LoVo (cell line): ENCODE results near the gene TMEM185A.
"Not testable (repeated sequence)": the region's sequence is repeated elsewhere in the genome, so short reads cannot be mapped to it uniquely, and the experiment has no call there.

Experiments
- DNase-seq: peaks from one replicate; pipeline ENCODE4 v3.0.0-alpha.2; 2016; ENCODE audit warnings: low spot score

Gene TMEM185A

DNA sequence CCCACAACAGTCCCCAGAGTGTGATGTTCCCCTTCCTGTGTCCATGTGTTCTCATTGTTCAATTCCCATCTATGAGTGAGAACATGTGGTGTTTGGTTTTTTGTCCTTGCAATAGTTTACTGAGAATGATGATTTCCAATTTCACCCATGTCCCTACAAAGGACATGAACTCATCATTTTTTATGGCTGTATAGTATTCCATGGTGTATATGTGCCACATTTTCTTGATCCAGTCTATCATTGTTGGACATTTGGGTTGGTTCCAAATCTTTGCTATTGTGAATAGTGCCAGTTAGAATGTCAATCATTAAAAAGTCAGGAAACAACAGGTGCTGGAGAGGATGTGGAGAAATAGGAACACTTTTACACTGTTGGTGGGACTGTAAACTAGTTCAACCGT lies 11.9 kb downstream of the TMEM185A start:
- not testable (repeated sequence) for DNase-seq

DNA sequence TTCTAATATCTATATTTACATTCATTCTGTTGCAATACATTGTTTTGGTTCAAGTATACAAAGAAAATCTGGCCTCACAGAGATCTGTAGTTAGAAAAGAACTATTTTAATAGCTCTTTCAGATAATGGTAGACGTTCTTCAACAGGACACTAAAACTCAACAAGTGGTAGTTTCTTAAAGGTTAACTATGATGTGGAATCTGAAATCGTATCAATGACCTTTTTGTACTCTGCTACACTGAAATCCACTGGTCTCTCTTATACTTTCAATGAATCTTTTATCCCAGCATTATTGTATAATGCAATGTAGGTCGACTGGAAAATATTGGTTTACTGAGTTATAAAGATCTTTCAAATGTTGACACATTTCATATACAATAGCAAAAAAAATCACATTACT lies 12.7 kb downstream of the TMEM185A start:
- no peak for DNase-seq

DNA sequence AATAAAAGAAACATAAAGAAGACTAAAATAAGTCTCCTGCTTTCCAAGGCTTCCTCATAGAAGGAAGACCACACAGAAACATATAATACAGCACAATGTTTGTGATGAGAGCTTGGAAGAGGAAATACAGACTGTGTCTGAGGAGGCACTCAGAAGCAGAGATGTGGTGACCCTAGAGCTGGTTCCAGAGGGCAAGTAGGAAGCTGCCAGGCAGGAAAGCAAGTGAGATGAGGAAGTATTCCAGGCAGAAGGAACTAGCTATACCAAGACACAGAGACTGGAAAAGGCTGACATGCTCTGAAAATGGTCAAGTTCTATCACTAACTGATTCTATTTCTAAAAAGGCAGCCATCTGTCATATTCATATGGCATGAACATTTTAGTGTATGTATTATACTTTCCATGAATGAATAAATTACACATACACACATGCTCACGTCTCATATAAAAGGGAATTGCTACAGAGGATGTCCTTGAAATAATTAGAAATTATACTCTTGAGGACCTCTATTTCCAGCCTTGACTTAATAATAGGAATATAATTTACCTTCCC lies 19.9 kb downstream of the TMEM185A start:
- no peak for DNase-seq

DNA sequence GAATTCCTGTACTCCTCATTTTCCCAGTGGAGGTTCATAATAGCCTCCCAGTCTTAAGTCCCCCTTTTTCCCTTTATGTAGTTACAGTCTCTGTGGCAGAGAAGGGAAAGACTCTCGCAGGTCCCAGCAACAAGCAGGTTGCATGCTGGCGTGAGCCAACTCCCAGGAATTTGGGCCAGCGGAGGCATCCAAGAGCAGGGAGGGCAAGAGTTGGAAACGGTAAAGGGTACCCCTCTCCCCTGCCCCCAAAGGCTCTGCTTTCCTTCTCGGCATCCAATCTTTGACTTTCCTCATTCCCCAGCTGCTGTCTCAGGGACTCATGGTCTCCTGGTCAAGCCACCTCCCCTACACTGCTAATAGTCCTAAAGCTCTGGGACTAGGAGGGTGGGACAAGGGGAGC lies 21.1 kb downstream of the TMEM185A start:
- DNase-seq: no peak

DNA sequence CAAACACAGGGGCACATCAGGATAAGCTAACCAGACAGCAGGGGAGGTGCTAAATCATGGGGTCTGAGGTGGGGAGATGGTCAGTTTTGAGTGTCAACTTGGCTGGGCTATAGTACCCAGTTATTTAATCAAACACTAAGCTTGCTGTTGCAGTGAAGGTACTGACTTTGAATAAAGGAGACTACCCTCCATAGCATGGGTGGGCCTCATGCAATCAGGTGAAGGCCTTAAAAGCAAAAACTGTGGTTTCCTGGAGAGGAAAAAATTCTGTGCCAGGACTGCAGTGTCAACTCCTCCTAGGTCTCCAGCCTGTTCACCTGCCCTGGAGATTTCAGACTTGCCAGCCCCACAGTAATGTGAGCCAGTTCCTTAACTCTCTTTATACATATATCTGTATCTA lies 23.9 kb downstream of the TMEM185A start:
- DNase-seq: no peak

DNA sequence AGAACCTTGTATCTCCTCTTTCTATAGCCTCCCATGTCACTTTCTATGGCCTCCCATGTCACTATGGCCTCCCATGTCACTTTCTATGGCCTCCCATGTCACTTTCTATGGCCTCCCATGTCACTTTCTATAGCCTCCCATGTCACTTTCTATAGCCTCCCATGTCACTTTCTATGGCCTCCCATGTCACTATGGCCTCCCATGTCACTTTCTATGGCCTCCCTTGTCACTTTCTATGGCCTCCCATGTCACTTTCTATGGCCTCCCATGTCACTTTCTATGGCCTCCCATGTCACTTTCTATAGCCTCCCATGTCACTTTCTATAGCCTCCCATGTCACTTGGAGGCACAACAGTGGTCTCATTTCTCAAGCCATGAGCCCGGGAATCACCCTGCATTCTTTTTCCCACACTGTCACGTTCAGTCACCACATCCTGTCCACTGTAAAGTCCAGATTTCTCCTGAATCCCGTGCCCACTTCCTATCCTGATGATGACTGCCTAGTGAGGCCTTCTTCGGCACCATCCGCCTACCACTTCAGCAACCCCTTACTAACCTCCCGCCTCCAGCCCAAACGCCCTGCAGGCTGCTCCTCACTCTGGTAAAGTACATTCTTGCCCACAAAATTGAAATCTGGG lies 26.2 kb downstream of the TMEM185A start:
- DNase-seq: not testable (repeated sequence)

DNA sequence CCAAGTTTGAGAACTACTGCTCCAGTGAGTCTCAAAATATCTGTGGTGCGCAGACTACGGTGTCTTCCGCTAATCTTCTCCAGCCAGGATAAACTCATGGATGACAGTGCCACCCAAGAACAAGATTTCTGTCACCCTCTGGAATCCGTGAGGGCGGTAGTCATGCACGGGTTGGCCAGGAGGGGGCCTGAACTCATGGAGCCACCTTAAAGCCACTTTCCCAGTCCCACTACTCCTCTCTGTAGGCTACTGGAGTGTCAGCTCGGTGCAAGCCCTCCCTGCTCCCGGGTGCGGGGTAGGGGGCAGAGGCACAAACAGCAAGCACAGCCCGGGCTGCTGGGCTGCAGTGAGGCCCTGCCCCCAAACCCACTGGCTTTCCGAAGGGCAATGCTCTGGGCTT lies 33.0 kb downstream of the TMEM185A start:
- not testable (repeated sequence) for DNase-seq

DNA sequence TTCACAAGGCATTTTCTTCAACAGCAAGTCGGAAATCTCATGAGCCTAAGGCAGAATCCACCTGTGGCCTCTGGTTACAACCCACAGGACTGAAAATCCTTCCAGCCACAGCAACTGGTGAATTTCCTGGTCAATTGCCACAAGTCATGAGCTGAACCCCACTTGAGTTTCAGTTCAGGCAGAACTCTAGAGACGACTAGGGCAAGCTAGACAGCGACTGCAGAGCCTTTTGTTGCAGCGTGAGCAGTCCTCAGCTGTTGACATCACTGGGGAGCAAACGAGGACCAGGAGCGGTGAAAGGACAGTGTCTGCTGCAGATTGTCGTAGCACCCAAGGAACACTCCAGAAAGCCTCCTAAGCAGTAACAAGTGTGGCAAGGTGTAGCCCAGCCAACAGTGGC lies 35.6 kb downstream of the TMEM185A start:
- not testable (repeated sequence) for DNase-seq

DNA sequence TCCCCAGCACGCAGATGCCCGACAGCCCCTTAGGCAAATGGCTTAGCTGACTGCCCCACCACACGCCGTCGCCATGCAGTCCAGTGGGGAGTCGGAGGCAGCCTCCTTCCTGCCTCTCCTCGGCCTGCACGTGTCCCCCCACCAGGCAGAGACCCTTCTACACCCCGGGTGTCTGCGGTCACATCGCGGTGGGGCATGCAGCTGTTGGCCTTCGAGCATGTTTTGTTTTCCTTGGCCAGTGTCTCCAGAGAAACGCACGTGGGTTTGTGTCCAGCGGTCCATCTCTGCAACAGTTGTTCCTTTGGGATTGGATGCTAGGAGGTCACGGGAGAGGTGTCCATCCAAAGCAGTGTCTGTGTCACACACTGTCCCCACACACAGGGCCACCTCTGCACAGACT lies 36.4 kb downstream of the TMEM185A start, which contains the start of gene HSFX2:
TSS of gene HSFX2 (minus strand) at position 101 of the 400 bp plus-strand sequence. CDS start 614 bp downstream, outside the sequence.
- DNase-seq: not testable (repeated sequence)

DNA sequence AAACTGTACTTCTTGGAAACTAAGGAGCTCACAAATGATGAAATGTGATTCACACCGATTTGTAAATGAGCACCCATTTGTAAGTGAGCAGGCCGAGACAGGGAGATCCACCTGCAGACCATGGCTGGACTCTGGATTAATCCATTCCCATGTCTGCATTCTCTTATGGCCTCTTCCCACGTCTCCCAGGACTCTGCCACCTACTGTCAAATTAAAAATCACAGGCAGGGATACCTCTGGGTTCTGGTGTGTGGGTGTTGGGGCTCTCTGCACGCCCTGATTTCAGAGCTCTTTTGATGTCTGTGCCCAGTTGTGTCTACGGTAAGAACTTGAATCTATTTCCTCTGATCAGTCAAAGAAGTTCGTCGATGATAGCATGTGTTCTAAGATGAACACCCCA lies 40.6 kb downstream of the TMEM185A start:
- not testable (repeated sequence) for DNase-seq

DNA sequence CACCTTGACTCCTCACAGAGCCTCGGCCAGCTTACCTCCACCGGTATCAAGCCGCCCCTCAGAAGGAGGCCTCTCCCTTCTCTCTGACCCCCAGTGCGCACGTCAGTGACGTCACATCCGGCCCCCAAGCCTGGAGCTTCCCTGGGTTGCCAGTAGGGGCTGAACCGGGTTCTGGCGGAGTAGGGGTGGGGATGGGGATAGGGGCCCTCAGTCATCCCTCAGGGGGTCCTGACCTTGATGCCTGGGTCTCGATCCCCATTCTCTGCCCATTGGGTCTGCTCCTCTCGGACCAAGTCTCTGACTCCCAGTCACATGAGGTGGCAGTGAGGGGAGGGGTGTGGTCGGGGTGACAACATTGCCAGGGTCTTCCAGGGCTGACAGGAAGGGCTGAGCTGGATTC lies 44.2 kb downstream of the TMEM185A start, which contains the start of gene MAGEA9B:
TSS of gene MAGEA9B (minus strand) at position 101 of the 400 bp plus-strand sequence. CDS start 4,280 bp downstream, outside the sequence.
- not testable (repeated sequence) for DNase-seq

DNA sequence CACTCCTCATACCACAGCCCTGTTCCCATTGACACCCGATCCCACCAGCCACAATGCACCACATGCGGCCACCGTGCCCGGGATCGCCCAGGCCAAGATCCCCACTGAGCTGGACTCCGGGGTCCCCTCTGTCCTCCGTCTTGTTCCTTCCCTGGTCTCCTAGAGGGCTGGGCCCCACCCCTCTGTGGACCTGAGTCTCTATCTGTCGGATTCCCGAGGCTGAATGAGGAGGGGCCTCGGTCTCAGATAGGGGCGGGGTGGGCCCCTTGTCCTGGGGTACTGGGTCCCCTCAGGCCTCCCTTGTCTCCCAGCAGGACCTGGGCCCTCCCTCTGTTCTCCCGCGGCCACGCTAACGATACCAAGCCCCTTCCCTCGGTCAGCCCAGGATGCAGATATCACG lies 46.0 kb downstream of the TMEM185A start:
- not testable (repeated sequence) for DNase-seq

DNA sequence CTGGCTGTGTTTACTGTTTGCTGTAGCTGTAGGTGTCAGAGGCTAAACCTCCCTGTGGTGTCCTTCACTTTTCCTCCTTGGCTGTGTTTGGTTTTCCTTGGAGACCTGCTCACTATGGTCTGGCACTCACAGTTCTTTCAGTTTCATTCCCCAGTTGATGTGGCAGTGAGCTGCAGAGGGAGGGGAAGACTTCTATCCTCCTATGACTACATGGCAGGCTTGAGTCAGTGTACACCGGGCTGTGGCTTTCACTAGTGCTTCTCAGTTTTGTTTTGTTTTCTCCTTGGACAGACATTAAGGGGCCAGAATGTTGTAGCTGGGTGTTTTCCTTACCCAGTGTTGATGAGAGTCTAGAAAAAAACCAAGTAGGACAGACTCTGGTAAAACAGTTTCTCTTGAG lies 58.1 kb downstream of the TMEM185A start:
- not testable (repeated sequence) for DNase-seq

DNA sequence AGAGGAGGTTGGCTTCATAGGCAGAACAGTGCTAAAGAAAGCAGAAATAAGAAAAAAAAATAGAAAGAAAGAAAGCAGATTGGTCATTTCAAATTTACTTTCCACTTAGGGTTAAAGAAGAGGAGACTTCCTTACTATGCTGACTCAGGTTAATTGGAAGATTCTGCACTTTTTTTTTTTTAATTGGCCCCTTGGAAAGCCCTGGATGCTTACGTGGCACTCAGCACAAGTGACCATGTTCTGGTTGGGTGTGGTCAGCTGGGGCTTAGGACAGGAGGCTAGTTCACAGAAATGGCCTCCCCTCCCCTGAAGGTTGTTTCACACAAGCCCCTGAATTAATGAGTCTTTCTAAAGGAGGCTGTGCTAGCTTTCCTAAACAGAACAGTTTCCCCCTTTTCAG lies 58.8 kb downstream of the TMEM185A start:
- no peak for DNase-seq

DNA sequence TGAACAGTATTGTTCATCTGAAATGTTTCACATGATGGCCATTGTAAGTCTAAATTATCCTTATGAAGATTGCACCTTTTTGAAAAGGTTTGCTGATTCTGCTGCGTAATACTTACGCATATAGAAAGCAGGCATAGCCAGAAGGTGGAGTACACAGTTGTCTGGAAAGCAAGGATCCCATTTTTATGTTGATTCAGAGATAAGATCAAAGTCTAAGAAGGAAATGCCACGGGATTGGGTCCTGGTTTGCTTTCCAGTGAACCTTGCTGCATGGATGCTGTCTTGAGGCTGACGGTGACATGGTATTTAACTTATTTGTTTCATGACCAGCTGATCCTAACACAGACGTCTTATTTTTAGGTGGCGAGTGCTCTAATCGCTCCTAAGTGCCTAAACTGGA lies 59.8 kb downstream of the TMEM185A start:
- DNase-seq: no peak

DNA sequence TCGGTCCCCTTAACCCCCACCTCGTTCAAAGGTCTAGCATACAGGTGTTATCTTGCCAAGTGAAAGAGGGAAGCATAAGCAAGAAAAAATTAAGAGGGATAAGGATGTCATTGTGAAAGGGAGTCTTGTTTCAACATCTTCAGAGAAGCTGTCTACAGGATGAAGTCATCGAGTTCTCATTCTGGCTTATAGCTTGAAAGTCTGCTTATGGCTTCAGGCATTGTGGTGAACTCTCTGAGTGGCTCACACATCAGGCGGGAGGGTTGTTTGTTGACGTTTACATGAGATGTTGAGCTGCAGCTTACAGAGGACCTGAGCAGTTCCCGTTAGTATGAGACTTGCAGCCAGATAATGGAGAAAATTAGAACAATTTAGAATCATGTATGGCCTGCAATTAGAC lies 60.9 kb downstream of the TMEM185A start:
- no peak for DNase-seq

DNA sequence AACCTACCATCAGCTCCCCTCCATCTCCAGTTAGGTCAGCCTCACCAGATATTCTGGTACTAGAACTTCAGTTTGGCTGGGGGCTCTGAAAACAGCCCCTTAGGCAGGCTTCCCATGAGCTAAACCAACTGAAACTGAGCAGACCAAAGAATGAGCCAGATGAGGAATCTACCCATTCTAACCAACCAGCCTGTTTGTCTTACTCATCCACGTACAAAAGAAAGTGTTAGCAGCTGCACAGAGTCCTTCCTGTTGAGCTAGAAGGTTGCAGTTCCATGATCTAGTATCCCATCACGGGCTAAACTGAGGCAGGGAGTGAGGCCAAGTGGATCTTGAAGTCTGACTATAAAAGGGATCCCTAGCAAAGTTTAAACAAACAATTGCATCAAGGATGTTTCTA lies 61.8 kb downstream of the TMEM185A start:
- no peak for DNase-seq

DNA sequence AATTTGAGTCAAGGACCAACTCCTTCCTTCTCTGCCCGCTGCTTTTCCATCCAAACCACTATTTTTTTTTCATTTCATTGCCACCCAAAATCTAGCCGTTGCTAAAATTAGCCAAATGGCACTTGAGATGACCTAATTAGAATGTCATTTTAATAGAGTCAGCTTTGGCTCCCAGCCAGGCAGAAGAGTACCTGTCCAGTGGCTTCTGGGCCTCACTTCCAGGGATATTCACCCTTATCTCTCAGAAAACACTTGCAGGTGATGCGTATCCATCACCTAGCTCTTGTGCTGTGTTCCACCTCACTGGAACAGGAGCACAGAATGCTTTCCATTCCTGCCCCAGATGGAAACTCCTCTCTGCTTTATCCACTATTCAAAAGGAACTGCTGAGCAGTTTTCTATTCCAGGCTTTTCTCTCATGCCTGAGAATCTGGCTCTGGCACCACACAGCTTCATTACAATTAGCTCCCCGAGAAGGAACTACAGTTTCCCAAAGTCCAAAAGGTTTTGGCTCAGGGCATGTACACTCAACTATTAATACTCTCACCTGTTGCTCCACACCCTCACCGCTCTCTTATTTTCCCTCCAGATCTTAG lies 62.8 kb downstream of the TMEM185A start:
- no peak for DNase-seq

DNA sequence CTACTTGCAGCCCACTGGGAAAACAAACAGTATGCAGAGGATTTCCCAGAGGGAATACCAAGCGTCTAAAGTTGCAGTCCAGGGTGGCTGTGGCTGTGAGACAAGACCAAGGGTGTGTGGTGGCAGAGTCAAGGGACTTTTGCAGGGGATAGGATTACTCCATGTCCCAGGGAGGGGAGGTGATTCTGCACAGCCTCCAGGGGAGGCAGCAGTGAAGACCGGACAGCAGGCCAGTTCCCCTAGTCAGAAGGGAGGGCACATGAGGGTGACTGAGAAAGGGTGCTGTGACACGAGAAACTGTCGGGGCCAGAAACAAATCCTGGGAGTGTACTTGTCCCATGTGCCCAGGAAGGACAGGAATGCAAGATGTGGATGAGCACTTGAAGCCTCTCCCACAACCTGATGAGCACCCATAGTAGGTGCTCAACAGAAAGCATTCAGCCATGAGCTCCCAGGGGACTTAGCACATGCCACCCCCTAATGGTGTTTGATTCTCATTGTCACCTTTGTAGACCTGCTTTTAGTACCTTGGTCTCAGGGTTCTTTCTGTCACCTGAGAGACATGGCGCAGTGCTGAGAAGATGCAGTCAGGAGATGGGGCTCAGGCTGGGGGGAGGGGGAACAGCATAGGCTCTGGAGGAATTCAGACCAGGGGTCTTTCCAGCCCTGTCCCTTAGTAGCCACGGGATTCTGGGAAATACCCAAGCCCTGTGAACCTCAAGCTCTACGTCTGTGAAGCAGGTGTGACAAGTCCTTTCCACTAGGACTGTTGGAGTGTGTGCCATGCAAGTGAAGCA lies 63.8 kb downstream of the TMEM185A start:
- DNase-seq: no peak

DNA sequence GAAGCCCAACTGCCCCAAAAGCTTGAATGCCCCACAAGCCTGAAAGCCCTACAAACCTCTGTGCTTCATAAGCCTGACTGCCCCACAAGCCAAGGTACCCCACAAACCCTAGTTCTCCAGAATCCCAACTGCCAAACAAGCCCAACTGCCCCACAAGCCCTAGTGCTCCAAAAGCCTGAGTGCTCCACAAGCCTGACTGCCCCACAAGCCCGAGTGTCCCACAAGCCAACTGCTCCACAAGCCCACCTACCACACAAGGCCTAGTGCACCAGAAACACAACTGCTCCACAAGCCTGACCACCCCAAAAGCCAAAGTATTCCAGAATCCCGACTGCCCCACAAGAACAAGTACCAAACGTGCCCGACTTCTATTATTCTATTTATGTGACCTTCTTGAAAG lies 68.2 kb downstream of the TMEM185A start:
- no peak for DNase-seq

DNA sequence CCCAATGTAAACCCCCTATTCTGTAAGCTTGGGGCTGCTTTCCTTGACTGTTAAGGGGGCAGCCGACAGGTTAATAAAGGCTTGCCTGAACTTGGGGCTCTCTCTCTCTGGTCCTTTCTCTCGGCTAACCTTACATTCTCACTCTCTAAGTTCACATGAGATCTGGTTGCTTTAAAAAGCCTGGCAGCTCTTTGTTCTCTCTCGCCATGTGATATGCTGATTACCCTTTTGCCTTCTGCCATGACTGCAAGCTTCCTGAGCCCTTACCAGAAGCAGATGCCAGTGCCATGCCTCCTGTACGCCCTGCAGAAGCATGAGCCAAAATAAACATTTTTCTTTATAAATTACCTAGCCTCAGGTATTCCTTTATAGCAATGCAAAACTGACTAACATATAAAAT lies 76.3 kb downstream of the TMEM185A start:
- not testable (repeated sequence) for DNase-seq

DNA sequence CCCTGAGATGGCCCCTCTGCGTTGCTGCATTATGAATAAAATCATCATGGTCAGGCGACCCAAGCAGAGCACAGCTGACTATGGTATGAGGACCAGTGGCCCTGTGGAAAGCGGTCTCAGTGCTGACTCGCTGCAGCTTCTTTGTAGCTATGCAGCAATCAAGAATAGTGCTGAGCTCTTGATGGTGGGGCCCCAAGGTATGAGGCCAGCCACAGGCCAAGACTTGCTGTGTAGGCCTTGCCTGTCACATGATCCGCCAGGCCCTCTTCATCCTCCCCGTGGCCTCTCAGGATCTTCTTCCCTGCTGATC lies 79.7 kb downstream of the TMEM185A start:
- DNase-seq: not testable (repeated sequence)
